NT2/D1 (cell line): ENCODE results near the gene AKR1B15.

Experiments
- SUZ12 ChIP-seq: IDR thresholded peaks from 2 replicates; pipeline ENCODE4 v1.6.1; 2011; ENCODE audit not compliant: insufficient read length, insufficient read depth; ENCODE audit errors: extremely low read depth
- YY1 ChIP-seq: IDR thresholded peaks from 2 replicates; pipeline ENCODE4 v1.6.1; 2011; ENCODE audit not compliant: insufficient read length, insufficient read depth

GRCh38 chr7:134557391-134557790 lies 8.5 kb downstream of the AKR1B15 start:
- TF ChIP-seq YY1 (no peak), SUZ12 (no peak)
